Mesendoderm (in vitro differentiated cells): ENCODE data around the gene PLAGL2.

Source experiments
- DNase-seq: peaks from one replicate; pipeline ENCODE4 v3.0.0; 2013
- H2AK5ac ChIP-seq: 2 replicates; pipeline ENCODE4 v1.6.1; 2013; ENCODE audit warnings: low read length, inconsistent platforms
- H2BK120ac ChIP-seq: 2 replicates; pipeline ENCODE4 v1.6.1; 2013; ENCODE audit warnings: low read depth, mild to moderate bottlenecking, low read length, moderate library complexity, mixed read lengths
- H2BK15ac ChIP-seq: replicated peaks from 2 replicates; pipeline ENCODE4 v1.6.1; 2013; ENCODE audit warnings: low read depth, mild to moderate bottlenecking, moderate library complexity
- H2BK5ac ChIP-seq: 2 replicates; pipeline ENCODE4 v1.6.1; 2013; ENCODE audit warnings: low read length, inconsistent platforms
- H3K18ac ChIP-seq: 2 replicates; pipeline ENCODE4 v1.6.1; 2013; ENCODE audit warnings: mild to moderate bottlenecking, low read length, mixed read lengths
- H3K23ac ChIP-seq: one replicate; pipeline ENCODE4 v1.6.1; 2013; ENCODE audit warnings: low read length
- H3K27ac ChIP-seq: 2 replicates; pipeline ENCODE4 v1.5.1; 2013; ENCODE audit warnings: low read depth, mild to moderate bottlenecking, inconsistent platforms, low read length, moderate library complexity
- H3K27me3 ChIP-seq: 2 replicates; pipeline ENCODE4 v1.6.1; 2013; ENCODE audit warnings: low read length, control low read depth, mild to moderate bottlenecking, inconsistent platforms; ENCODE audit not compliant: insufficient read depth, poor library complexity
- H3K36me3 ChIP-seq: 2 replicates; pipeline ENCODE4 v1.6.1; 2013; ENCODE audit warnings: low read length, inconsistent platforms; ENCODE audit not compliant: control insufficient read depth, insufficient read depth
- H3K4ac ChIP-seq: one replicate; pipeline ENCODE4 v1.6.1; 2013; ENCODE audit warnings: low read depth, mild to moderate bottlenecking, low read length, moderate library complexity
- H3K4me1 ChIP-seq: 2 replicates; pipeline ENCODE4 v1.6.1; 2013; ENCODE audit warnings: low read depth, low read length, inconsistent platforms; ENCODE audit not compliant: control insufficient read depth
- H3K4me2 ChIP-seq: 2 replicates; pipeline ENCODE4 v1.6.1; 2013; ENCODE audit warnings: low read length
- H3K4me3 ChIP-seq: 2 replicates; pipeline ENCODE4 v1.5.1; 2013; ENCODE audit warnings: mild to moderate bottlenecking, low read length
- H3K56ac ChIP-seq: one replicate; pipeline ENCODE4 v1.6.1; 2013; ENCODE audit warnings: low read length
- H3K79me1 ChIP-seq: 2 replicates; pipeline ENCODE4 v1.6.1; 2013; ENCODE audit warnings: low read length, inconsistent platforms
- H3K79me2 ChIP-seq: 2 replicates; pipeline ENCODE4 v1.6.1; 2013; ENCODE audit warnings: mild to moderate bottlenecking, low read length; ENCODE audit not compliant: control insufficient read depth, insufficient read depth
- H3K9ac ChIP-seq: 2 replicates; pipeline ENCODE4 v1.6.1; 2013; ENCODE audit warnings: low read length, inconsistent platforms
- H4K5ac ChIP-seq: one replicate; pipeline ENCODE4 v1.6.1; 2013; ENCODE audit warnings: low read length
- H4K8ac ChIP-seq: one replicate; pipeline ENCODE4 v1.6.1; 2013; ENCODE audit warnings: low read depth, mild to moderate bottlenecking, control low read depth, low read length, moderate library complexity
- WGBS: extraction: QIAGEN DNeasy Blood & Tissue Kit; methylation state at CpG from one replicate; pipeline ENCODE4 v1.1.7; 2013; ENCODE audit warnings: low lambda C conversion rate, missing lambda C conversion rate; ENCODE audit not compliant: insufficient coverage; ENCODE audit errors: extremely low coverage; 5-methylcytosine and 5-hydroxymethylcytosine counted together

PLAGL2 gene

GRCh38 chr20:32192698-32193097, 14.8 kb downstream of the PLAGL2 start:
- Histone ChIP-seq H3K79me1 (peaks cover 10% of the 10 kb centered on the region), H3K23ac (no peak overlapping the region), H3K56ac (no peak overlapping the region), H2BK5ac (no peak overlapping the region), H4K5ac (no peak overlapping the region), H3K4me3 (no peak overlapping the region), H3K9ac (no peak overlapping the region), H3K18ac (no peak overlapping the region), H2BK15ac (no peak overlapping the region), H3K4ac (no peak overlapping the region), H3K36me3 (peaks cover 14% of the 10 kb centered on the region), H3K79me2 (peaks cover 3% of the 10 kb centered on the region), H2AK5ac (no peak overlapping the region), H3K27ac (no peak overlapping the region), H3K27me3 (no peaks in the 10 kb centered on the region), H2BK120ac (no peak overlapping the region), H3K4me1 (peaks cover 3% of the 10 kb centered on the region), H3K4me2 (no peak overlapping the region), H4K8ac (no peak overlapping the region)
- DNase-seq = no peak
- WGBS = no CpG with 5 or more reads among the region's 3 CpGs

DNA sequence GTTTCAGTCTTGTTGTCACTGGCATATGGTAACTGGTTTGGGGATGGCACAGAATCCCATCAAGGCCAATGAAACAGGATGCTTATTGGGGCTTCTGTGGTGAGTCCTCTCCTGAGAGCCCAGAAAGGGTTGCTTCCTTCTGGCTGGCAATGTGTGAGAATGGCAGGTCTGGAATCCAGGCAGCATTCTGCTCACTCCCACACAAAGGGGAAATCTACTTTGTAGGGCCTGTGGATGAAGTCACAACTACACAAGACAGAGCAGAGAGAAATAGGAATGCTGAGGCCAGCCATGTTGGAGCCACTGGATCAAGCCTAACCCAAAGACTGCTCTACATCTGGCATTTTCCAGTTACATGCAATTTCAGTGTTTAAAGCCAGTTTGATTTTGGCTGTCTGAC, 15.7 kb downstream of the PLAGL2 start:
- no peak for DNase-seq
- peaks cover 11% of the 10 kb centered on the region for H3K36me3 ChIP-seq
- no peak overlapping the region for H3K4me2 ChIP-seq

DNA sequence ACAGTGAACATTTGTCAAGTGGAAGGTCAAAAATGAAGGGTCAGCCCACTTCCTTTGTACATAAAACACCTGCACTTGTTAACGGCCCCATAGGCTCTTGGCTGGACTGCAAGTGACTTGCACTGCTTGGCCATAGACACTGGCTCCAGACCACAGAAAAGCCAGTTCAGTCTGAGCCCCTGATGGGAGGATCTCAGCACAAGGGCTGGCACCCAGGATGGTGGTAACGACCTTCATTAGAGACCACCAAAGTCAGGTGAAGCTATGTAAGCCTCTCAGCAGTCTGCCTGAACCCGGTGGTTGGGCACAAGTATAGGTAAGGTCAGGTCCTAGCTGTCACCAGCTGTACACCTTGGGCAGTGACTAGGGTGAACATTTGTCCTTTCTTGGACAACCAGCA, 16.1 kb downstream of the PLAGL2 start:
- no peak overlapping the region for H3K4me2 ChIP-seq
- no peak overlapping the region for H3K4me3 ChIP-seq
- peaks cover 3% of the 10 kb centered on the region for H3K79me2 ChIP-seq
- H3K56ac ChIP-seq = no peak overlapping the region
- H2AK5ac ChIP-seq = no peak overlapping the region
- H3K4me1 ChIP-seq = peaks cover 3% of the 10 kb centered on the region
- no peak overlapping the region for H3K4ac ChIP-seq
- H4K5ac ChIP-seq = no peak overlapping the region
- no peak overlapping the region for H2BK15ac ChIP-seq
- no peak overlapping the region for H3K23ac ChIP-seq
- H2BK120ac ChIP-seq = no peak overlapping the region
- no peak for DNase-seq
- H3K9ac ChIP-seq = no peak overlapping the region
- no CpG with 5 or more reads among the region's 3 CpGs for WGBS
- H3K27ac ChIP-seq = no peak overlapping the region
- no peaks in the 10 kb centered on the region for H3K27me3 ChIP-seq
- no peak overlapping the region for H3K18ac ChIP-seq
- H4K8ac ChIP-seq = no peak overlapping the region
- H3K36me3 ChIP-seq = peaks cover 11% of the 10 kb centered on the region
- H2BK5ac ChIP-seq = no peak overlapping the region
- peaks cover 10% of the 10 kb centered on the region for H3K79me1 ChIP-seq

More for the DNA sequence above, 15.7 kb downstream of the PLAGL2 start:
- Histone ChIP-seq H2BK15ac (no peak overlapping the region), H3K23ac (no peak overlapping the region), H3K27ac (no peak overlapping the region), H4K5ac (no peak overlapping the region), H2AK5ac (no peak overlapping the region), H3K4me1 (peaks cover 3% of the 10 kb centered on the region), H2BK5ac (no peak overlapping the region), H2BK120ac (no peak overlapping the region), H3K9ac (no peak overlapping the region), H3K79me2 (peaks cover 3% of the 10 kb centered on the region), H4K8ac (no peak overlapping the region), H3K27me3 (no peaks in the 10 kb centered on the region), H3K79me1 (peaks cover 10% of the 10 kb centered on the region), H3K4me3 (no peak overlapping the region), H3K18ac (no peak overlapping the region), H3K4ac (no peak overlapping the region), H3K56ac (no peak overlapping the region)

DNA sequence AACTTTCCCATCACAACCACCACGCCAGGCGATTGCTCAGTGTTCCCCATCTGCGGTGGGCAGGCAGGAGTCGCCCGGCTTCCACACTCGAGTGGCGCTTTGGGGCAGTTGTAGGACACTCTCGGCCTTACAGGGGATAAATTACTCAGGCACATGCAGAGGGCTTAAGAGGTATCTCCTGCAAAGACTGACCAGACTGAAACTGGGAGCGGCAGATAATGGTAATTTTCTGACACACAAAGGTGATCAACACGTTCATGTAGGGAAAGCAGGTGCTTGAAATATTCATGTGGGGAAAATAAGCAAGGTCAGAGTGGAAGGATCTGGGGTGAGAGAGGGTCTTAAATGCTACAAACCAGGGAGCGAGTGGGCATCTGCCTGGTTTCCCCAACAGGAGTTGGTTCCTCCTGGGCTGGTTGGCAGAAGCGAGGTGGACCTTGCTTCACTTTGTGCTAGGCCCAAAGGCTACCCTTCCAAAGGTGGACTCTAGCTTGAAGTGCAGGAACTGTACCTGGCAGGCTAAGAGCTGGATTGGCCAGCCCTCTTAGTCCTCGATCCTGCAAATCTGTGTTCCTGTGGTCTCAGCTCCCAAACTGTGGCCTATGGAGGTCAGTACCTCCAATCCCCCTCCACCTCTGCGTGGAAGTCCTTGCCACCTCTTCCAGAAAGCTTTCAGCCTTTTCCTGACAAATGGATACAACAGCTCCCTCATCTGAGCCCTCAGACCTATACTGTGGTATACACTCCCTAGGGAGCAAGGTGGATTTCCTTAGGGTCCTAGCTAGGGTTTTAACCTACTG, 16.7 kb downstream of the PLAGL2 start:
- Histone ChIP-seq H3K4me3 (peak overlapping the region; percentile 44), H2BK15ac (no peak overlapping the region), H3K4me1 (peaks cover 3% of the 10 kb centered on the region), H3K79me1 (peaks cover 10% of the 10 kb centered on the region), H3K18ac (no peak overlapping the region), H3K27me3 (no peaks in the 10 kb centered on the region), H2AK5ac (no peak overlapping the region), H3K79me2 (peaks cover 3% of the 10 kb centered on the region), H4K8ac (no peak overlapping the region), H3K4ac (no peak overlapping the region), H3K27ac (no peak overlapping the region), H3K9ac (peak overlapping the region; percentile 94), H3K36me3 (peaks cover 5% of the 10 kb centered on the region), H4K5ac (no peak overlapping the region), H3K4me2 (peak overlapping the region; percentile 42), H2BK120ac (no peak overlapping the region), H3K23ac (no peak overlapping the region), H3K56ac (peak overlapping the region; percentile 91), H2BK5ac (no peak overlapping the region)
- DNase-seq = peak; percentile 63
- no CpG with 5 or more reads among the region's 14 CpGs for WGBS

DNA sequence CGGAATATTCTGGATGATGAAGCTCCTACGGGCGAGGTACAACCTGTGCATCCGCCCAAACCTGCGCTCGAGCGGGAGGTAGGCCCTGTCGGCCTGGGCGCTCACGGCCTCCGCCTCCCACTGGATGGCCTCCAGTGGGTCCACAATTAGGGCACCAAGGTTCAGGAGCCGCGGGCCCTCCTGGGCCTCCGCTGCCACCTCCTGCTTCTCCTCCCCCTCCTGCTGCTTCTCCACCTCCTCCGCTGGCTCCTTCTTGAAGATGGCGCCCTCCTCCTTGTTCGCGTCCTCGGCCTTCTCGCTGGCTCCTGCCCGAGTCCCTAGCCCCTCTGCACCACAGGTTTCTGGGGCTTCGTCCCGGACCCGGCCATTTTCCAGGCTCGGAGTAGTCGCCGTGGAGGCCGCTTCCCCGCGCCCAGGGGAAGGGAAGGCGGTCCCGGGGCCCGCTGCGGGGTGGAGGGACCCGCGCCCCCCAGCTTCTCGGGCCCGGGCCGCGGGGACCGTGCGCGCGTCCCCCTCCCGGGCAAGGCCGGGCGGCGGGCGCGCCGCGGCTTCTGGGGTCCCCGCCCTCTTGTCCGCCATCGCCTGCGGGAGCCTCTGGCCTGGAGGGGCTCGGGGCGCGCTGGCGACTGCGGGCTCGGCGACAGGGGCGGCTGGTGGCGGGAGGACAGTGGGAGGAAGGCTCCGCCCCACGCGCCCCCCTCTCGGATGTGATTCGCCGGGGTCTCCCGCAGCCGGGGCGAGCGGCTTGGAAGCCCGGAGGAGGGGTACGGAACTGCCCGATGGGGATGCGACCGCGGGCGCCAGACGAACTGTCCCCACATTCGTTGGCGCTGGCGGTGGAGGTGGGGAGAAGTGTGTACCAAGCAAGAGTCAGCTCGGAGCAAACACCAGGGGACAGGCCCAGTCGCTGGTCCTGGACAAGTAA, 17.6 kb downstream of the PLAGL2 start:
- Histone ChIP-seq H3K4ac (peak overlapping the region; percentile 64), H2BK15ac (no peak overlapping the region), H3K9ac (peak overlapping the region; percentile 94), H3K79me2 (peaks cover 3% of the 10 kb centered on the region), H3K27ac (peak overlapping the region; percentile 45), H3K36me3 (no peaks in the 10 kb centered on the region), H3K79me1 (peaks cover 8% of the 10 kb centered on the region), H4K5ac (no peak overlapping the region), H3K23ac (peak overlapping the region; percentile 94), H3K56ac (peak overlapping the region; percentile 91), H3K4me1 (peaks cover 3% of the 10 kb centered on the region), H2BK120ac (peak overlapping the region; percentile 29), H3K4me2 (peak overlapping the region; percentile 42), H4K8ac (no peak overlapping the region), H3K18ac (peak overlapping the region; percentile 86), H3K4me3 (peak overlapping the region; percentile 74), H2BK5ac (no peak overlapping the region), H3K27me3 (no peaks in the 10 kb centered on the region), H2AK5ac (peak overlapping the region; percentile 91)
- WGBS = no CpG with 5 or more reads among the region's 88 CpGs
- peak; percentile 62 for DNase-seq
